Stimulated activated CD4-positive, alpha-beta T cell treated with anti-CD3 and anti-CD28 coated beads, Interleukin-2, amount 100 ng/mL, for 48 hours (primary cell): ENCODE measurements around the gene ALDH3B2.
"Not testable (repeated sequence)": the region's sequence is repeated elsewhere in the genome, so short reads cannot be mapped to it uniquely, and the experiment has no call there.

Experiments used
- DNase-seq, 2 donors: peaks; one replicate each; pipeline ENCODE4 v3.0.0-alpha.2; 2020

Gene ALDH3B2

GRCh38 chr11:67628710-67629385 lies 45.6 kb downstream of the ALDH3B2 start:
- no peak for DNase-seq

- DNase-seq, result no peak
These were observed 46.4 kb downstream of the ALDH3B2 start for GRCh38 chr11:67627812-67628624.

DNA sequence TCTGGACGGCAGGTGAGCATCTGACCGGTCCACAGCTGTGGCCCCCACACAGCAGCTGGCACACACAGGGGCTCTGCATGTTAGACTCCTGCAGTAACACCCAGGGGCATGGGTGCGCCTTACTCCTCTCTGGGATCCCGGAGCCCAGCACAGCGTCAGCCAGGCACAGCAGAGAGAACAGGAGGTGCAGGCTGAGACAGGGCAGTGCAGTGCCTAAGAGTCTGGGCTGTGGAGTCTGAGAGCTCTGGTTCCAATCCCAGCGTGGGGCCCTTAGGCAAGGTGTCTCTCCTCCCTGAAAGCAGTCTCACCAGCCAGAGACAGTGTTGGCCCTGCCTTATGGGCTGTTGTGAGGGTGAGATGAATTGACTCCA lies 47.0 kb downstream of the ALDH3B2 start:
- DNase-seq, result no peak

- DNase-seq, result no peak
These were observed 47.5 kb downstream of the ALDH3B2 start for GRCh38 chr11:67626970-67627369.

- not testable (repeated sequence) for DNase-seq
These were observed 48.1 kb downstream of the ALDH3B2 start for GRCh38 chr11:67626131-67626833.

GRCh38 chr11:67623795-67624194 lies 50.6 kb downstream of the ALDH3B2 start:
- not testable (repeated sequence) for DNase-seq

GRCh38 chr11:67622905-67623304 lies 51.5 kb downstream of the ALDH3B2 start:
- not testable (repeated sequence) for DNase-seq

DNA sequence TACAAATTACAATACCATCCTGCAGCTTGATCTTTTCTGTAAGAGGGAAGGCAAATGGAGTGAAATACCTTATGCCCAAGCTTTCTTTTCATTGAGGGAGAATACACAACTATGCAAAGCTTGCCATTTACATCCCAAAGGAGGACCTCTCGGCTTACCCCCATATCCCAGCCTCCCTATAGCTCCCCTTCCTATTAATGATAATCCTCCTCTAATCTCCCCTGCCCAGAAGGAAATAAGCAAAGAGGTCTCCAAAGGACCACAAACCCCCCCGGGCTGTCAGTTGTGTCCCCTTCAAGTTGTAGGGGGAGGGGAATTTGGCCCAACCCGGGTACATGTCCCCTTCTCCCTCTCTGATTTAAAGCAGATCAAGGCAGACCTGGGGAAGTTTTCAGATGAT lies 52.5 kb downstream of the ALDH3B2 start:
- DNase-seq, result not testable (repeated sequence)

DNA sequence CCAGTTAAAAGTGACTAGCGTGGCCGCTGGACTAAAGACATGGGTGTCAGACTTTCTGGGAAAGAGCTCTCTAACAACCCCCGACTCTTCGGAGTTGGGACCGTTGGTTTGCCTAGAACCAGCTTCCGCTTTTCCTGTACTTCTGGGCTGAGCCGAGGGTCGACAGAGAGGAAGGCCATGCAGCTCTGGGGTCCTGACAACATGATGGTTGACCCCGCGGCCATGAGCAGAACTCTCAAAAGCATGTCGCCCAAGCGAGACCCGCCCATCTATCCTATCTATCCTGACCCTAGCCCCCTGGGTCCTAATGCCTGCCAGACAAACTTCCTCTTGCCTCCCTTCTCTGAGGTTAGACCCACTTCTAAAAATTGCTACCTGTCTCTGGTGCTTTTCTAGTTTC lies 53.8 kb downstream of the ALDH3B2 start:
- DNase-seq, result not testable (repeated sequence)

- DNase-seq, result not testable (repeated sequence)
These were observed 54.5 kb downstream of the ALDH3B2 start for GRCh38 chr11:67619683-67620618.

DNA sequence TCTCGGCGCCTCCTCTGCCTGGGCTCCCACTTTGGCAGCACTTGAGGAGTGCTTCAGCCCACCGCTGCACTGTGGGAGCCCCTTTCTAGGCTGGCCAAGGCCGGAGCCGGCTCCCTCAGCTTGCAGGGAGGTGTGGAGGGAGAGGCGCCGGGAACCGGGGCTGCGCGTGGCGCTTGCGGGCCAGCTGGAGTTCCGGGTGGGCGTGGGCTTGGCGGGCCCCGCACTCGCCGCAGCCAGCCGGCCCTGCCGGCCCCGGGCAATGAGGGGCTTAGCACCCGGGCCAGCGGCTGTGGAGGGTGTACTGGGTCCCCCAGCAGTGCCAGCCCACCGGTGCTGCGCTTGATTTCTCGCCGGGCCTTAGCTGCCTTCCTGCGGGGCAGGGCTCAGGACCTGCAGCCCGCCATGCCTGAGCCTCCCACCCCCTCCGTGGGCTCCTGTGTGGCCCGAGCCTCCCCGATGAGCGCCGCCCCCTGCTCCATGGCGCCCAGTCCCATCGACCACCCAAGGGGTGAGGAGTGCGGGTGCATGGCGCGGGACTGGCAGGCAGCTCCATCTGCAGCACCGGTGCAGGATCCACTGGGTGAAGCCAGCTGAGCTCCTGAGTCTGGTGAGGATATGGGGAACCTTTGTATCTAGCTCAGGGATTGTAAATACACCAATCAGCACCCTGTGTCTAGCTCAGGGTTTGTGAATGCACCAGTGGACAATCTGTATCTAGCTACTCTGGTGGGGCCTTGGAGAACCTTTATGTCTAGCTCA lies 55.3 kb downstream of the ALDH3B2 start:
- not testable (repeated sequence) for DNase-seq

GRCh38 chr11:67617243-67617953 lies 57.0 kb downstream of the ALDH3B2 start:
- no peak for DNase-seq

GRCh38 chr11:67616431-67617242 lies 57.8 kb downstream of the ALDH3B2 start:
- no peak for DNase-seq

DNA sequence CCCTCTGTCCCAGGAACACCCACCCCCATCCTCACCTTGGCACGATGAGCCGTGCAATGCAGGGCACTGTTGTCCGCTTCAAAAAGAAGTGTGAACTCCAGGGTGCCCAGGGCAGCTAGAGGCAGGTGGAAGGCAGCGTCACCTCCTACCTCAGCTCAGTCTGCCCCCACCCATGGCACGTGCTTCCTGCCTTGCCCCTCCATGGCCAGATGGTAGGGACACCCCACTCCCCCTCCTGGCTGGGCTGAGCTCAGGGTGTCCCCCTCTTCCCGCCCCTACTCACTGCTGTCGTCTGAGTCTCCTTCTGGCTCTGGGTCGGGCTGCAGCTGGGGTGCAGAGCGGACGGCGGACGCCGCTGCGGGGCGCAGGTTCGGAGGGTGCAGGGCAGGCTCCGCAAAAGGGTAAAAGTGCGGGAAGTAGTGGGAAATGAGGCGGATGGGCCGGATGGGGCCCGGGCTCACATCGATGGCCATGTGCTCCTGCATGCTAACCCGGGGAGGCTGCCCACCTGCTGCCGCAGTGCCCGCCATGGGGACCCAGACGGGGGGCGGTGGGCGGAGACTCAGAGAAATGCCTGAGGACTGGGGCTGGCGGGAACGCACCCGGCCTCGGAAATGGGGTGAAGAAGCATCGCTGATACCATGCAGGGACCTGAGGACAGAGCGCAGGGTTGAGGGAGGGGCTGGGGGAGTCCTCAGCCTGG lies 58.5 kb downstream of the ALDH3B2 start:
- no peak for DNase-seq

GRCh38 chr11:67614730-67615714 lies 59.4 kb downstream of the ALDH3B2 start:
- DNase-seq, result peak; percentile 72 to 73

- DNase-seq, result peak; percentile 68
These were observed 60.3 kb downstream of the ALDH3B2 start for GRCh38 chr11:67613960-67614715.

DNA sequence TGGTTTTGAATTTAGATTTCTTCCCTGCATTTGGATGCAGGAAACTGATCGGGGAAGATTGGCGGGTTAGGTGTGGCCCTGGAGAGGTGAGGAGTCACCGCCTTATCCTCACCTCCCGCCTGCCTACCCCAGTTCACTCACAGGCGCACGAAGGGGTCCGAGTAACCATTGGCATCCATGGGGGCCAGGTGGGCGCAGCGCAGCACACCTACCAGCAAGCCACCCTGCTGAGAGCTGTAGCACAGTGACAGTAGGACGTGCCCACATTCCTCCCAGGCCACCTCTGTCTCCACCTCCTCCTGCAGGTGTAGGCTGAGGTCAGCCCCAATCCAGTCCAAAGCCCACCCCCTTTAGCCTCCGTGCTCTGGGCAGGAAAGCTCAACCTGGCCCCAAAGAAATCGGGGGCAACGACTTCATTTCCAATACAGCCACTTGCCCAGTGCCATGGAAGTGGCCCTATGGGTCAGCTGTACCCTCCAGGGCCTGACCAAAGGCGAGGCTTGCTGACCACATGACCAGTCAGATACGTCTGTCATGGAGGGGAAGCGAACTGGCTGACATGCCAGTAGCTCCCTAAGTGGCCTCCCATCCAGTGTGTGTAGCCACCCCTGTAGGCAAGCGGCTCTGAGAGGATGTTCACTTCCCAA lies 61.0 kb downstream of the ALDH3B2 start:
- DNase-seq, result no peak
